ENCODE data around the gene CYB5R2. TPM values are rescaled to one million over a fixed set of nuclear protein-coding genes. Genes with fewer than 3 reads are reported as not detected.

CYB5R2 gene
- total RNA-seq, 1 experiment from 2014 or later: 4.5 TPM

- intact Hi-C loops (cut with micrococcal nuclease; ENCODE audit: unreplicated experiment): no loop called here
- BruUV-seq (replicated peaks): no TSS peak
- H3K4me3 Mint-ChIP-seq (ENCODE audit: unreplicated experiment): no peak overlapping the region
- no peaks in the 10 kb centered on the region for H3K27me3 Mint-ChIP-seq (ENCODE audit: insufficient read depth, unreplicated experiment)
- H3K4me1 Mint-ChIP-seq (ENCODE audit: low read depth, unreplicated experiment): no peaks in the 10 kb centered on the region
- H3K9me3 Mint-ChIP-seq (ENCODE audit: unreplicated experiment): no peaks in the 10 kb centered on the region
- TF ChIP-seq CTCF (IDR thresholded peaks at IDR 0.05; ENCODE audit: insufficient read depth in 1 of 2, low read depth in 1 of 2, low read length in 1 of 2, severe bottlenecking in 1 of 2, unreplicated experiment in 1 of 2): no peak
- Histone ChIP-seq H3K36me3 (ENCODE audit: control insufficient read depth, insufficient read depth, low read length) (peaks cover 29% of the 10 kb centered on the region), H3K4me1 (no peaks in the 10 kb centered on the region), H3K27me3 (replicated peaks; ENCODE audit: control insufficient read depth, insufficient read depth, low read length) (no peaks in the 10 kb centered on the region), H3K9me3 (no peaks in the 10 kb centered on the region), H3K4me3 (ENCODE audit: low read depth, low read length) (no peak overlapping the region)
- CTCF ChIA-PET: interaction anchor here (0.6 to 1.5 kb wide), 2 partner anchors 81 to 83 kb away, joined by 3 to 7 read pairs; no protein-coding TSS in a partner anchor
- peaks cover 67% of the 10 kb centered on the region for H3K36me3 Mint-ChIP-seq (ENCODE audit: insufficient read depth, unreplicated experiment)
- POLR2A ChIA-PET: interaction anchor here (0.5 kb wide), 1 partner anchor 15 kb away, joined by 3 read pairs; no protein-coding TSS in a partner anchor
- no peak for DNase-seq
- no peak overlapping the region for H3K27ac Mint-ChIP-seq (ENCODE audit: unreplicated experiment)
Measured at GRCh38 chr11:7654195-7654705, 19.1 kb downstream of the CYB5R2 start.

DNA sequence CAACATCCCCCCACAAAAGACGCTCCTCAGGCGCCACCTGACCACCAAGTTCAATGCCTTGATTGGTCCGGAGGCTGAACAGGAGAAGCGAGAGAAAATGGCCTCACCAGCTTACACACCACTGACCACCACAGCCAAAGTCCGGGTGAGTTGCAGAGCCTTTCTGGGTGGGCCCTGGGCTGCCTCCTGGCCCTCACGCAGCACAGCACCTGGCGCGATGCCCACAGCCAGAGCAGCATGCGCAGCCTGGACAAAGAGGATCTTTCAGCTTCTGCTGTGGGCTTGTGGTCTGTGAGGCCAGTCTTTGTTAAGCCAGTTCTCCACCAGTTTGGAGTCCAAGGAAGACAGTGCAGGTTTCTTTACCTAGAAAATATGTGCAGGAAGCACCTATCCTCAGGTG, 21.6 kb downstream of the CYB5R2 start:
- CTCF ChIA-PET: interaction anchor here (0.7 kb wide), 1 partner anchor 128 kb away, joined by 3 read pairs; no protein-coding TSS in a partner anchor
- Mint-ChIP-seq H3K4me3 (ENCODE audit: unreplicated experiment) (no peak overlapping the region), H3K36me3 (ENCODE audit: insufficient read depth, unreplicated experiment) (peaks cover 75% of the 10 kb centered on the region), H3K27me3 (ENCODE audit: insufficient read depth, unreplicated experiment) (no peaks in the 10 kb centered on the region), H3K9me3 (ENCODE audit: unreplicated experiment) (no peaks in the 10 kb centered on the region), H3K4me1 (ENCODE audit: low read depth, unreplicated experiment) (no peaks in the 10 kb centered on the region), H3K27ac (ENCODE audit: unreplicated experiment) (no peak overlapping the region)
- intact Hi-C loops (cut with micrococcal nuclease; ENCODE audit: unreplicated experiment): no loop called here
- no peak for DNase-seq
- TF ChIP-seq CTCF (IDR thresholded peaks at IDR 0.05; ENCODE audit: insufficient read depth in 1 of 2, low read depth in 1 of 2, low read length in 1 of 2, severe bottlenecking in 1 of 2, unreplicated experiment in 1 of 2): no peak
- BruUV-seq (replicated peaks): no TSS peak
- H3K4me3 ChIP-seq (ENCODE audit: low read depth, low read length): no peak overlapping the region
- peaks cover 34% of the 10 kb centered on the region for H3K36me3 ChIP-seq (ENCODE audit: control insufficient read depth, insufficient read depth, low read length)
- no peaks in the 10 kb centered on the region for H3K9me3 ChIP-seq
- peaks cover 4% of the 10 kb centered on the region; the same call in 1 of the 2 replicates for H3K4me1 ChIP-seq
- POLR2A ChIA-PET: no interaction called here
- H3K27me3 ChIP-seq (replicated peaks; ENCODE audit: control insufficient read depth, insufficient read depth, low read length): no peaks in the 10 kb centered on the region

DNA sequence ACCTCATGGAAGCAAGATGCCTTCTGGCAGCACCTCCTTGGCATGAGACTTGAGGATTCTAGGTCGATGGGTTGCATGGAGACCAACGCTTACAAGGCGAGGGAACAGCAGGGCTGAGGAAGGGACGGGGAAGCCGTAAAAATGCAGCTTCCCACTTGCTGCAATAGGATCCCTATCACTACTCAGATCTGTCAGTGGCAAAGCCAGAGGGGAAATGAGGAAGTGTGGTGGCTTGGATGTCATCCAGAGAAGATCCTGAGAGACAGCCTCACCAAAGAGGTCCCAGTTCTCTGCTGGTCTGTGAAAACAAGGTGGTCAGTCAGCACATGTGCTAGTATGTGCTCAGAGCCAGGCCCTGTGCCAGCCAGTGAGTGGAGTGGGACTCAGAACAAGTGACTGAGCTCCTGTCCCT, 22.2 kb downstream of the CYB5R2 start:
- peaks cover 34% of the 10 kb centered on the region for H3K36me3 ChIP-seq (ENCODE audit: control insufficient read depth, insufficient read depth, low read length)
- ChIA-PET CTCF (no interaction called here), POLR2A (no interaction called here)
- Mint-ChIP-seq H3K27me3 (ENCODE audit: insufficient read depth, unreplicated experiment) (no peaks in the 10 kb centered on the region), H3K9me3 (ENCODE audit: unreplicated experiment) (no peaks in the 10 kb centered on the region), H3K4me3 (ENCODE audit: unreplicated experiment) (no peak overlapping the region), H3K36me3 (ENCODE audit: insufficient read depth, unreplicated experiment) (peaks cover 74% of the 10 kb centered on the region), H3K4me1 (ENCODE audit: low read depth, unreplicated experiment) (no peaks in the 10 kb centered on the region), H3K27ac (ENCODE audit: unreplicated experiment) (no peak overlapping the region)
- TF ChIP-seq CTCF (IDR thresholded peaks at IDR 0.05; ENCODE audit: insufficient read depth in 1 of 2, low read depth in 1 of 2, low read length in 1 of 2, severe bottlenecking in 1 of 2, unreplicated experiment in 1 of 2): no peak
- no peak overlapping the region for H3K4me3 ChIP-seq (ENCODE audit: low read depth, low read length)
- H3K27me3 ChIP-seq (replicated peaks; ENCODE audit: control insufficient read depth, insufficient read depth, low read length): no peaks in the 10 kb centered on the region
- intact Hi-C loops (cut with micrococcal nuclease; ENCODE audit: unreplicated experiment): no loop called here
- H3K9me3 ChIP-seq: no peaks in the 10 kb centered on the region
- DNase-seq: no peak
- peaks cover 4% of the 10 kb centered on the region; the same call in 1 of the 2 replicates for H3K4me1 ChIP-seq
- no TSS peak for BruUV-seq (replicated peaks)

Measured in Caco-2 (cell line).